Lung (tissue), 12 donors: ENCODE results near the gene C1orf21. TPM values are rescaled to one million over a fixed set of nuclear protein-coding genes. Genes with fewer than 3 reads are reported as not detected.

Experiments
- ATAC-seq: fragments of 200-7000 bp; cut with Tn5 transposase; one replicate; pipeline ENCODE4 v1.9.1; 2020; ENCODE audit warnings: moderate number of reproducible peaks; ENCODE audit not compliant: insufficient read depth, low FRiP score
- DNase-seq, 3 donors: peaks; one replicate each; pipeline ENCODE4 v3.0.0-alpha.2; 2013 to 2017
- H3K27ac ChIP-seq, 2 donors: one replicate each; pipeline ENCODE4 v1.5.1; 2013; ENCODE audit warnings: mild to moderate bottlenecking in 2 of 2, moderate library complexity in 2 of 2, control low read depth in 1 of 2, inconsistent platforms in 1 of 2, low read depth in 1 of 2, low read length in 1 of 2
- H3K27me3 ChIP-seq, 3 donors: one replicate each; pipeline ENCODE4 v1.5.1; 2013; ENCODE audit warnings: low read length in 2 of 3; ENCODE audit not compliant: control insufficient read depth in 3 of 3, insufficient read depth in 3 of 3
- H3K36me3 ChIP-seq, 4 donors: one replicate each; pipeline ENCODE4 v1.5.1; 2013; ENCODE audit warnings: low read length in 4 of 4, mild to moderate bottlenecking in 1 of 4, moderate library complexity in 1 of 4; ENCODE audit not compliant: control insufficient read depth in 4 of 4, insufficient read depth in 4 of 4
- H3K4me1 ChIP-seq, 5 donors: one replicate each; pipeline ENCODE4 v1.5.1; 2013; ENCODE audit warnings: low read length in 5 of 5, mild to moderate bottlenecking in 2 of 5, moderate library complexity in 1 of 5; ENCODE audit not compliant: control insufficient read depth in 5 of 5, insufficient read depth in 5 of 5
- H3K4me3 ChIP-seq: one replicate; pipeline ENCODE4 v1.5.1; 2013; ENCODE audit warnings: mild to moderate bottlenecking, control low read depth, moderate library complexity
- H3K9ac ChIP-seq, 2 donors: one replicate each; pipeline ENCODE4 v1.5.1; 2013; ENCODE audit warnings: low read length in 2 of 2, control low read depth in 1 of 2; ENCODE audit not compliant: insufficient read depth in 1 of 2
- H3K9me3 ChIP-seq, 4 donors: one replicate each; pipeline ENCODE4 v1.5.1; 2013; ENCODE audit warnings: low read length in 3 of 4, mild to moderate bottlenecking in 1 of 4, moderate library complexity in 1 of 4; ENCODE audit not compliant: control insufficient read depth in 4 of 4, insufficient read depth in 3 of 4
- CTCF ChIP-seq: IDR thresholded peaks from 2 replicates; pipeline ENCODE4 v1.5.1; 2012; ENCODE audit warnings: mild to moderate bottlenecking; ENCODE audit errors: control extremely low read depth, extremely low read depth
- WGBS, 2 donors: extraction: QIAGEN DNeasy Blood & Tissue Kit; methylation state at CpG; one replicate each; pipeline ENCODE4 v1.1.7; 2013; 5-methylcytosine and 5-hydroxymethylcytosine counted together
- polyA plus RNA-seq, 2 donors: library from polyadenylated mRNA; stranded (reverse); fragments of 200-250 nt; gene quantifications; one replicate each; pipeline ENCODE4 v1.2.1, GENCODE V29; 2013
- total RNA-seq, 2 donors: library from RNA; depleted of rRNA in 1 of 2; stranded (reverse); fragments of >200 nt in 1 of 2; gene quantifications; one replicate each; pipeline ENCODE4 v1.2.1, GENCODE V29; 2014 to 2021
- donor health status: control.
- donor health status: control.
- donor health status: Bipolar disorder and iron deficiency.
- donor health status: healthy.
- donor health status: DM: yes; HTN: yes; CAD: no.

C1orf21 gene
- total and polyA plus RNA-seq, 4 donors = 16.2 to 59.9 (median 45.5) TPM

DNA sequence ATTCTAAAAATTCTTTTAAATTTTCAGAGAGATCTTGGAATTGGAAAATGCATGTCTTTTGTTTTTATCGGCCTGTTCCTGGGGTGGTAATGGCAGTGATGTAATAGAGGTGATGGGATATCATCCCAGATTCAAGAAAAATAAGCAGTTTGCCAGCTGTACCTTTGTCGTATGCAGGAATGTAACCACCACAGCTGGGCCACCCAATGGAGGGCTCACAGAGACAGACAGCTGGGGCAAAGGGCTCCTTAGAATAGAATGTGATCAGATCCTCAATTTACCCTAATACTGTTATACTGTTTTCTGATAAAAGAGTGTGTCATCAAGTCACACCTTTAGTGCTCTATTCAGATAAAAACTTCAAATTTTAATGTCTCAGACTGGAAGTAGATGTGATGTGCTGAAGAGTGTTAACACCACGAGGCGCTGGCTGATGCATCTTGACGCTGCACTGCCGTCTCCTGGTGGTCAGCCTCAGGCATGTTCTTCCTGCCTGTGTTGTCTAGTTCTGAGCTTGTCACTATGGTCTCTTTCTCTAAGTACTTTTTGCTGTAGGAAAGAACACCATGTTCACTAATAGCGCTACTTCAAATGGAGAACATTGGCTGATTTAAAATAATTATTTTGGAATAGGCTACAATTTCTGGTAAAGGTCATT lies 78.8 kb downstream of the C1orf21 start:
- 89 to 95% methylated on average over 7 of the region's 7 CpGs for WGBS, 2 donors
- no peak for ATAC-seq
- no peak for DNase-seq
- peaks cover 0 to 1% (median 0%) of the 10 kb centered on the region in 4 donors for H3K36me3 ChIP-seq
- no peak overlapping the region for H3K27ac ChIP-seq
- H3K4me1 ChIP-seq = peaks cover 0 to 27% (median 0%) of the 10 kb centered on the region in 5 donors
- H3K4me3 ChIP-seq = no peak overlapping the region
- TF ChIP-seq CTCF = no peak
- H3K9ac ChIP-seq = no peak overlapping the region
- no peaks in the 10 kb centered on the region for H3K27me3 ChIP-seq
- peaks cover 0 to 2% (median 0%) of the 10 kb centered on the region in 4 donors for H3K9me3 ChIP-seq

DNA sequence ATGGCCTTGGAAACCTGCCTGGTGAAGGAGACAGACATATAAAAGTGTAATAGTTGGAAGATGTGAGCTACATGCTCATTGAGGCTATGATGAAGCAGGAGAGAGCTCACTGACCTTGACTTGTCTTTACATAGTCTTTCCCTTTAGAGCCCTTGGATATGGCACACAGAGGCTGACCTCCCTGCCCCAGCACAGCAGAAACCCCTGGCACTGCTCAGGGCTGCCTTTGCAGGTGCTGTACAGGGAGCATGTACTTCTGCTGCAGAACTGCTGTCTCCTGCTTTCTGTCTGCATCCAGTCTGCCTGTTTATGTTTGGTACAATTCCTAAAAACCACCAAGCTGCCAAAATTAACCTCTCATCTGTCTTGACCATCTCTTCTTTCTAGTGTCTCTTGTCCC lies 80.5 kb downstream of the C1orf21 start:
- no peak for TF ChIP-seq CTCF
- no peak overlapping the region for H3K9ac ChIP-seq
- no peak overlapping the region for H3K27ac ChIP-seq
- H3K9me3 ChIP-seq = peaks cover 0 to 2% (median 0%) of the 10 kb centered on the region in 4 donors
- H3K4me1 ChIP-seq = peaks cover 0 to 16% (median 0%) of the 10 kb centered on the region in 5 donors
- DNase-seq (no peak), ATAC-seq (no peak)
- no peaks in the 10 kb centered on the region for H3K27me3 ChIP-seq
- peaks cover 0 to 1% (median 0%) of the 10 kb centered on the region in 4 donors for H3K36me3 ChIP-seq
- H3K4me3 ChIP-seq = no peak overlapping the region

- H3K36me3 ChIP-seq = peaks cover 0 to 1% (median 0%) of the 10 kb centered on the region in 4 donors
- no peak overlapping the region for H3K27ac ChIP-seq
- no peak for ATAC-seq
- WGBS, 2 donors = 92 to 95% methylated on average over 1 of the region's 1 CpG
- TF ChIP-seq CTCF = no peak
- peaks cover 0 to 14% (median 0%) of the 10 kb centered on the region in 5 donors for H3K4me1 ChIP-seq
- no peak for DNase-seq
- H3K27me3 ChIP-seq = no peaks in the 10 kb centered on the region
- H3K9me3 ChIP-seq = peaks cover 0 to 2% (median 0%) of the 10 kb centered on the region in 4 donors
- no peak overlapping the region for H3K9ac ChIP-seq
- no peak overlapping the region for H3K4me3 ChIP-seq
Measured at GRCh38 chr1:184469396-184469795, 82.6 kb downstream of the C1orf21 start.
